ENCODE measurements around the gene CENPC. TPM values are rescaled to one million over a fixed set of nuclear protein-coding genes. Genes with fewer than 3 reads are reported as not detected.

CENPC gene
- total RNA-seq, 2 donors from 2014 or later, result 22.9 to 32.3 TPM

DNA sequence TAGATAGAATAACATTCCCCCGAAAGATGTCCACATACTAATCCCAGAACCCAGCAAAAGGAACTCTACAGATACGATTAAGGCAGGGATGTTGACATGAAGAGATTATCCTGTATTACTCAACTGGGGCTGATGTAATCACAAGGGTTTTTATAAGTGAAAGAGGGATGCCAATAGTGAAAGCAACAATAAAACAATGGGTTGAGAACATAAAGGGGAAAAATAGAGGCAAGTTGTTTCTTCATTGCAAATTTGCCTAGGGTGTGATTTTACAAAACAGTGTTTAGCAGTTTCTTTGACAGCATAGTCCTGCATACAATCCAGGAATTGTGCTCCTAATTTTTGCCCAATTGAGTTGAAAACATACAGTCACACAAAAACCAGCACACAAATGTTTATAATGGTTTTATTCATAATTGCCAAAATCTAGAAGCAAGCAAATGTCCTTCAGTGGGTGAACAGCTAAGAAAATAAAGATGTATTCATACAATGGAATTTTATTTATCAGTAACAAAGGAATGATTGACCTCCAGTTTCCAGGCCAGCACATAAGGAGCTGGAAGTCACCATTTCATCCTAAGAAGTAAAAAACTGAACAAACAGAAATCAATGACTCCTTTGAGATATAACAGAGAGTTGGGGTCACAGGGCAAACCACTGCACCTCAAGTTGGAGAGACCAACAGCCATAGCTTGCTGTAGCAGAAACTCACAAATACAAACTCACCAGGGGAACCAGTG is 107.2 kb downstream of the CENPC start:
- H3K27ac Mint-ChIP-seq, result no peak overlapping the region
- TF ChIP-seq, protein P1, sequence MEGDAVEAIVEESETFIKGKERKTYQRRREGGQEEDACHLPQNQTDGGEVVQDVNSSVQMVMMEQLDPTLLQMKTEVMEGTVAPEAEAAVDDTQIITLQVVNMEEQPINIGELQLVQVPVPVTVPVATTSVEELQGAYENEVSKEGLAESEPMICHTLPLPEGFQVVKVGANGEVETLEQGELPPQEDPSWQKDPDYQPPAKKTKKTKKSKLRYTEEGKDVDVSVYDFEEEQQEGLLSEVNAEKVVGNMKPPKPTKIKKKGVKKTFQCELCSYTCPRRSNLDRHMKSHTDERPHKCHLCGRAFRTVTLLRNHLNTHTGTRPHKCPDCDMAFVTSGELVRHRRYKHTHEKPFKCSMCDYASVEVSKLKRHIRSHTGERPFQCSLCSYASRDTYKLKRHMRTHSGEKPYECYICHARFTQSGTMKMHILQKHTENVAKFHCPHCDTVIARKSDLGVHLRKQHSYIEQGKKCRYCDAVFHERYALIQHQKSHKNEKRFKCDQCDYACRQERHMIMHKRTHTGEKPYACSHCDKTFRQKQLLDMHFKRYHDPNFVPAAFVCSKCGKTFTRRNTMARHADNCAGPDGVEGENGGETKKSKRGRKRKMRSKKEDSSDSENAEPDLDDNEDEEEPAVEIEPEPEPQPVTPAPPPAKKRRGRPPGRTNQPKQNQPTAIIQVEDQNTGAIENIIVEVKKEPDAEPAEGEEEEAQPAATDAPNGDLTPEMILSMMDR (conservative IDR thresholded peaks at IDR 0.05), result no peak
- Histone ChIP-seq H3K9me3 (ENCODE audit: control insufficient read depth, low read length) (no peaks in the 10 kb centered on the region), H3K27ac (ENCODE audit: low read depth, low read length) (no peak overlapping the region), H3K4me1 (ENCODE audit: control insufficient read depth, insufficient read depth, low read length) (peaks cover 4% of the 10 kb centered on the region), H3K27me3 (ENCODE audit: control insufficient read depth, insufficient read depth, low read length, poor library complexity, severe bottlenecking) (no peaks in the 10 kb centered on the region), H3K4me3 (ENCODE audit: low read length) (no peak overlapping the region), H3K9ac (ENCODE audit: extremely low read depth, low read length, poor library complexity, severe bottlenecking) (no peak overlapping the region), H3K36me3 (ENCODE audit: control insufficient read depth, insufficient read depth, low read length) (no peaks in the 10 kb centered on the region)
- peaks cover 15% of the 10 kb centered on the region for H3K9me3 Mint-ChIP-seq
- no peaks in the 10 kb centered on the region for H3K27me3 Mint-ChIP-seq (ENCODE audit: insufficient read depth)
- WGBS, 2 experiments (ENCODE audit: insufficient coverage in 1 of 2, insufficient read length in 1 of 2), result 93 to 100% methylated on average over 1 to 2 of the region's 2 CpGs
- H3K4me3 Mint-ChIP-seq, result no peak overlapping the region
- H3K36me3 Mint-ChIP-seq (ENCODE audit: low read depth), result peaks cover 30% of the 10 kb centered on the region
- no peak for DNase-seq
- peaks cover 21% of the 10 kb centered on the region for H3K4me1 Mint-ChIP-seq

GRCh38 chr4:67436742-67437141 is 108.6 kb downstream of the CENPC start:
- Mint-ChIP-seq H3K4me1 (peaks cover 21% of the 10 kb centered on the region), H3K9me3 (peaks cover 10% of the 10 kb centered on the region), H3K27me3 (ENCODE audit: insufficient read depth) (no peaks in the 10 kb centered on the region), H3K36me3 (ENCODE audit: low read depth) (peaks cover 34% of the 10 kb centered on the region), H3K27ac (no peak overlapping the region), H3K4me3 (no peak overlapping the region)
- WGBS, 2 experiments (ENCODE audit: insufficient coverage in 1 of 2, insufficient read length in 1 of 2), result 97 to 100% methylated on average over 1 to 2 of the region's 2 CpGs
- TF ChIP-seq, protein P1 (conservative IDR thresholded peaks at IDR 0.05), result no peak
- Histone ChIP-seq H3K36me3 (ENCODE audit: control insufficient read depth, insufficient read depth, low read length) (peaks cover 2% of the 10 kb centered on the region), H3K4me1 (ENCODE audit: control insufficient read depth, insufficient read depth, low read length) (peaks cover 4% of the 10 kb centered on the region), H3K27ac (ENCODE audit: low read depth, low read length) (no peak overlapping the region), H3K9me3 (ENCODE audit: control insufficient read depth, low read length) (no peaks in the 10 kb centered on the region), H3K9ac (ENCODE audit: extremely low read depth, low read length, poor library complexity, severe bottlenecking) (no peak overlapping the region), H3K4me3 (ENCODE audit: low read length) (no peak overlapping the region), H3K27me3 (ENCODE audit: control insufficient read depth, insufficient read depth, low read length, poor library complexity, severe bottlenecking) (no peaks in the 10 kb centered on the region)
- DNase-seq, result no peak

DNA sequence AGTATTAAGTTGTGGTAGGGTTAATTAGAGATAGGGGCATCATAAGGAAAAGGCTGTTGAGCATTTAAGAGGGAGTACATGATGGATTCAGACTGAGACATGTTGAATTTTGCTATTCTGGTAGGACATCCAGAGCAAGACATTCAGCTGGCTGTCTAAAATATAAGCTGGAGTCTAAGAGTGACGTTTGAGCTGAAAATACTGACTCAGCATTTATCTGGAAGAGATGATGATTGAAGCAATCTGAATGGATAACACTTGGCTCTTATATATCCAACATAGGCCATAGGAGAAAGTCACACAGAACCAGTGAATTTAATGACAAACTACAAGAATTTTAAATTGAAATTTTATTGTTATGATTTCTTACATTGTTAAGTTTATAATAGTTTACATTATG is 114.3 kb downstream of the CENPC start:
- TF ChIP-seq, protein P1 (conservative IDR thresholded peaks at IDR 0.05), result no peak
- peaks cover 7% of the 10 kb centered on the region for H3K36me3 ChIP-seq (ENCODE audit: control insufficient read depth, insufficient read depth, low read length)
- no peak overlapping the region for H3K4me3 Mint-ChIP-seq
- peaks cover 2% of the 10 kb centered on the region for H3K9me3 Mint-ChIP-seq
- 66% methylated on average over 1 of the region's 1 CpG; no CpG with 5 or more reads in 1 of the 2 experiments for WGBS, 2 experiments (ENCODE audit: insufficient coverage in 1 of 2, insufficient read length in 1 of 2)
- no peak overlapping the region for H3K27ac ChIP-seq (ENCODE audit: low read depth, low read length)
- no peak overlapping the region for H3K9ac ChIP-seq (ENCODE audit: extremely low read depth, low read length, poor library complexity, severe bottlenecking)
- DNase-seq, result no peak
- peaks cover 28% of the 10 kb centered on the region for H3K36me3 Mint-ChIP-seq (ENCODE audit: low read depth)
- H3K27ac Mint-ChIP-seq, result no peak overlapping the region
- no peaks in the 10 kb centered on the region for H3K4me1 ChIP-seq (ENCODE audit: control insufficient read depth, insufficient read depth, low read length)
- no peaks in the 10 kb centered on the region for H3K9me3 ChIP-seq (ENCODE audit: control insufficient read depth, low read length)
- peaks cover 2% of the 10 kb centered on the region for H3K4me1 Mint-ChIP-seq
- no peak overlapping the region for H3K4me3 ChIP-seq (ENCODE audit: low read length)
- no peaks in the 10 kb centered on the region for H3K27me3 ChIP-seq (ENCODE audit: control insufficient read depth, insufficient read depth, low read length, poor library complexity, severe bottlenecking)
- H3K27me3 Mint-ChIP-seq (ENCODE audit: insufficient read depth), result no peaks in the 10 kb centered on the region

Data from endodermal cell (in vitro differentiated cells).